ENCODE measurements around the gene SP8.

Gene SP8

GRCh38 chr7:20797042-20797461 is 10.4 kb upstream of the SP8 start:
- no peak for TF ChIP-seq ZFP3 (CRISPR knock-in tag; IDR thresholded peaks at IDR 0.05)
- no peak for TF ChIP-seq ISL1 (CRISPR knock-in tag; IDR thresholded peaks at IDR 0.05)
- TF ChIP-seq RARB (CRISPR knock-in tag; IDR thresholded peaks at IDR 0.05): no peak
- TF ChIP-seq TSHZ2 (CRISPR knock-in tag; IDR thresholded peaks at IDR 0.05): no peak
- no peak for TF ChIP-seq ZNF565 (CRISPR knock-in tag; conservative IDR thresholded peaks at IDR 0.05; ENCODE audit: low read depth)
- no peak for TF ChIP-seq ZC3H10 (CRISPR knock-in tag; IDR thresholded peaks at IDR 0.05)
- TF ChIP-seq ESRRG (CRISPR knock-in tag; IDR thresholded peaks at IDR 0.05): no peak
- no peak for TF ChIP-seq TCF4 (CRISPR knock-in tag; IDR thresholded peaks at IDR 0.05; ENCODE audit: borderline replicate concordance)
- no peak for TF ChIP-seq ZNF70 (CRISPR knock-in tag; IDR thresholded peaks at IDR 0.05)
- no peak for TF ChIP-seq BACH2 (CRISPR knock-in tag; IDR thresholded peaks at IDR 0.05; ENCODE audit: borderline replicate concordance)
- no peak for TF ChIP-seq GLIS3 (CRISPR knock-in tag; IDR thresholded peaks at IDR 0.05)
- no peak for TF ChIP-seq CSDC2 (CRISPR knock-in tag; IDR thresholded peaks at IDR 0.05)
- TF ChIP-seq POU6F1 (CRISPR knock-in tag; IDR thresholded peaks at IDR 0.05; ENCODE audit: borderline replicate concordance, low read depth): no peak
- no peak for TF ChIP-seq ZFP30 (CRISPR knock-in tag; IDR thresholded peaks at IDR 0.05)
- TF ChIP-seq OSR1 (CRISPR knock-in tag; IDR thresholded peaks at IDR 0.05): no peak
- TF ChIP-seq ARNTL (CRISPR knock-in tag; IDR thresholded peaks at IDR 0.05; ENCODE audit: borderline replicate concordance, low read depth): no peak
- no peak for TF ChIP-seq CSRNP3 (CRISPR knock-in tag; IDR thresholded peaks at IDR 0.05)
- no peak for TF ChIP-seq PATZ1 (CRISPR knock-in tag; IDR thresholded peaks at IDR 0.05; ENCODE audit: borderline replicate concordance)
- TF ChIP-seq ZNF8 (CRISPR knock-in tag; IDR thresholded peaks at IDR 0.05): no peak
- TF ChIP-seq TOX (CRISPR knock-in tag; IDR thresholded peaks at IDR 0.05; ENCODE audit: borderline replicate concordance): no peak
- no peak for ATAC-seq

GRCh38 chr7:20796500-20796899 is 9.8 kb upstream of the SP8 start:
- no peak for TF ChIP-seq TCF4 (CRISPR knock-in tag; IDR thresholded peaks at IDR 0.05; ENCODE audit: borderline replicate concordance)
- no peak for TF ChIP-seq GLIS3 (CRISPR knock-in tag; IDR thresholded peaks at IDR 0.05)
- TF ChIP-seq ESRRG (CRISPR knock-in tag; IDR thresholded peaks at IDR 0.05): no peak
- no peak for TF ChIP-seq ZNF70 (CRISPR knock-in tag; IDR thresholded peaks at IDR 0.05)
- TF ChIP-seq ZNF565 (CRISPR knock-in tag; conservative IDR thresholded peaks at IDR 0.05; ENCODE audit: low read depth): no peak
- TF ChIP-seq RARB (CRISPR knock-in tag; IDR thresholded peaks at IDR 0.05): no peak
- no peak for TF ChIP-seq TOX (CRISPR knock-in tag; IDR thresholded peaks at IDR 0.05; ENCODE audit: borderline replicate concordance)
- no peak for TF ChIP-seq CREB5 (CRISPR knock-in tag; IDR thresholded peaks at IDR 0.05; ENCODE audit: low read depth)
- no peak for TF ChIP-seq CSRNP3 (CRISPR knock-in tag; IDR thresholded peaks at IDR 0.05)
- no peak for TF ChIP-seq ZFP3 (CRISPR knock-in tag; IDR thresholded peaks at IDR 0.05)
- TF ChIP-seq ARNTL (CRISPR knock-in tag; IDR thresholded peaks at IDR 0.05; ENCODE audit: borderline replicate concordance, low read depth): no peak
- TF ChIP-seq ISL1 (CRISPR knock-in tag; IDR thresholded peaks at IDR 0.05): no peak
- no peak for ATAC-seq
